ENCODE results near the gene GNAQ.

The GNAQ gene

GRCh38 chr9:77945798-77946197 is 85.8 kb downstream of the GNAQ start:
- DNase-seq (ENCODE audit: low read depth in 2 of 2), result no peak

GRCh38 chr9:77944556-77945243 is 86.9 kb downstream of the GNAQ start:
- DNase-seq (ENCODE audit: low read depth in 2 of 2), result no peak

GRCh38 chr9:77943057-77943456 is 88.6 kb downstream of the GNAQ start:
- DNase-seq (ENCODE audit: low read depth in 2 of 2), result no peak

GRCh38 chr9:77939149-77939668 is 92.4 kb downstream of the GNAQ start:
- no peak for DNase-seq (ENCODE audit: low read depth in 2 of 2)

GRCh38 chr9:77938163-77938562 is 93.4 kb downstream of the GNAQ start:
- DNase-seq (ENCODE audit: low read depth in 2 of 2), result no peak

- no peak for DNase-seq (ENCODE audit: low read depth in 2 of 2)
These were observed 95.6 kb downstream of the GNAQ start for GRCh38 chr9:77935974-77936373.

GRCh38 chr9:77935211-77935610 is 96.4 kb downstream of the GNAQ start:
- no peak for DNase-seq (ENCODE audit: low read depth in 2 of 2)

GRCh38 chr9:77933976-77934375 is 97.6 kb downstream of the GNAQ start:
- no peak for DNase-seq (ENCODE audit: low read depth in 2 of 2)

- no peak for DNase-seq (ENCODE audit: low read depth in 2 of 2)
These were observed 98.6 kb downstream of the GNAQ start for GRCh38 chr9:77933019-77933418.

GRCh38 chr9:77929942-77930341 is 101.7 kb downstream of the GNAQ start:
- no peak for DNase-seq (ENCODE audit: low read depth in 2 of 2)

- DNase-seq (ENCODE audit: low read depth in 2 of 2), result no peak
These were observed 104.3 kb downstream of the GNAQ start for GRCh38 chr9:77927265-77927664.

- no peak for DNase-seq (ENCODE audit: low read depth in 2 of 2)
These were observed 105.2 kb downstream of the GNAQ start for GRCh38 chr9:77926371-77926878.

- no peak for DNase-seq (ENCODE audit: low read depth in 2 of 2)
These were observed 109.0 kb downstream of the GNAQ start for GRCh38 chr9:77922591-77922990.

- no peak for DNase-seq (ENCODE audit: low read depth in 2 of 2)
These were observed 113.8 kb downstream of the GNAQ start for GRCh38 chr9:77917800-77918199.

- DNase-seq (ENCODE audit: low read depth in 2 of 2), result no peak
These were observed 114.8 kb downstream of the GNAQ start for GRCh38 chr9:77916820-77917219.

GRCh38 chr9:77916410-77916819 is 115.2 kb downstream of the GNAQ start:
- no peak for DNase-seq (ENCODE audit: low read depth in 2 of 2)

GRCh38 chr9:77915744-77916143 is 115.9 kb downstream of the GNAQ start:
- no peak for DNase-seq (ENCODE audit: low read depth in 2 of 2)

- no peak for DNase-seq (ENCODE audit: low read depth in 2 of 2)
These were observed 118.5 kb downstream of the GNAQ start for GRCh38 chr9:77912895-77913693.

- no peak for DNase-seq (ENCODE audit: low read depth in 2 of 2)
These were observed 119.7 kb downstream of the GNAQ start for GRCh38 chr9:77911928-77912327.

- no peak for DNase-seq (ENCODE audit: low read depth in 2 of 2)
These were observed 121.4 kb downstream of the GNAQ start for GRCh38 chr9:77910194-77910621.

GRCh38 chr9:77909306-77909705 is 122.3 kb downstream of the GNAQ start:
- no peak for DNase-seq (ENCODE audit: low read depth in 2 of 2)

GRCh38 chr9:77908293-77908692 is 123.3 kb downstream of the GNAQ start:
- DNase-seq (ENCODE audit: low read depth in 2 of 2), result no peak

GRCh38 chr9:77907585-77907984 is 124.0 kb downstream of the GNAQ start:
- DNase-seq (ENCODE audit: low read depth in 2 of 2), result no peak

Measured in stimulated activated CD8-positive, alpha-beta memory T cell treated with anti-CD3 and anti-CD28 coated beads, Interleukin-2, amount 100 ng/mL, for 1 hour (primary cell).